GM23338 (cell line): ENCODE measurements around the gene DPF3.

Experiments
- CREB1 ChIP-seq: fragments of 250-450 bp; sonication (Bioruptor Pico); IDR thresholded peaks from 2 replicates; pipeline ENCODE4 v1.5.0; 2020; ENCODE audit warnings: low read depth, mild to moderate bottlenecking, moderate library complexity
- ETS1 ChIP-seq: IDR thresholded peaks from 2 replicates; pipeline ENCODE4 v1.6.1; 2016; ENCODE audit warnings: antibody characterized with exemption
- EZH2 ChIP-seq: fragments of 200-600 bp; sonication (generic); IDR thresholded peaks from one replicate; pipeline ENCODE4 v1.8.0; 2017; ENCODE audit warnings: antibody characterized with exemption, mild to moderate bottlenecking, low read depth; ENCODE audit not compliant: unreplicated experiment
- EZH2phosphoT487 ChIP-seq: fragments of 200-600 bp; sonication (generic); IDR thresholded peaks from one replicate; pipeline ENCODE4 v1.8.1; 2018; ENCODE audit warnings: antibody characterized with exemption; ENCODE audit not compliant: unreplicated experiment
- JUNB ChIP-seq: IDR thresholded peaks from one replicate; pipeline ENCODE4 v1.6.1; 2016; ENCODE audit warnings: antibody characterized with exemption; ENCODE audit not compliant: unreplicated experiment
- POLR2AphosphoS5 ChIP-seq: IDR thresholded peaks from 2 replicates; pipeline ENCODE4 v1.6.1; 2016; ENCODE audit warnings: antibody characterized with exemption, low read depth
- REST ChIP-seq: IDR thresholded peaks from one replicate; pipeline ENCODE4 v1.6.1; 2018; ENCODE audit warnings: antibody characterized with exemption; ENCODE audit not compliant: unreplicated experiment
- STAT1 ChIP-seq: IDR thresholded peaks from one replicate; pipeline ENCODE4 v1.6.1; 2016; ENCODE audit warnings: antibody characterized with exemption; ENCODE audit not compliant: unreplicated experiment
- ZNF114 ChIP-seq: fragments of 250-450 bp; sonication (Bioruptor Pico); IDR thresholded peaks from 2 replicates; pipeline ENCODE4 v1.5.0; 2020; ENCODE audit warnings: mild to moderate bottlenecking, moderate library complexity
- ZNF331 ChIP-seq: fragments of 250-450 bp; sonication (Bioruptor Pico); IDR thresholded peaks from 2 replicates; pipeline ENCODE4 v1.5.0; 2020; ENCODE audit warnings: low read depth, mild to moderate bottlenecking, moderate library complexity
- TF ChIP-seq, protein P1 (sequence below), 2 experiments: fragments of 200-600 bp in 1 of 2; sonication (generic) in 1 of 2; conservative IDR thresholded peaks; 2 replicates each; pipeline versions ENCODE4 v1.5.1 to v1.6.1; 2016 to 2017; ENCODE audit warnings: antibody characterized with exemption in 2 of 2, low read depth in 2 of 2, mild to moderate bottlenecking in 2 of 2, moderate library complexity in 1 of 2

GRCh38 chr14:72715215-72715849, 178.6 kb downstream of the DPF3 start:
- no peak for TF ChIP-seq POLR2AphosphoS5
- TF ChIP-seq, protein P1, sequence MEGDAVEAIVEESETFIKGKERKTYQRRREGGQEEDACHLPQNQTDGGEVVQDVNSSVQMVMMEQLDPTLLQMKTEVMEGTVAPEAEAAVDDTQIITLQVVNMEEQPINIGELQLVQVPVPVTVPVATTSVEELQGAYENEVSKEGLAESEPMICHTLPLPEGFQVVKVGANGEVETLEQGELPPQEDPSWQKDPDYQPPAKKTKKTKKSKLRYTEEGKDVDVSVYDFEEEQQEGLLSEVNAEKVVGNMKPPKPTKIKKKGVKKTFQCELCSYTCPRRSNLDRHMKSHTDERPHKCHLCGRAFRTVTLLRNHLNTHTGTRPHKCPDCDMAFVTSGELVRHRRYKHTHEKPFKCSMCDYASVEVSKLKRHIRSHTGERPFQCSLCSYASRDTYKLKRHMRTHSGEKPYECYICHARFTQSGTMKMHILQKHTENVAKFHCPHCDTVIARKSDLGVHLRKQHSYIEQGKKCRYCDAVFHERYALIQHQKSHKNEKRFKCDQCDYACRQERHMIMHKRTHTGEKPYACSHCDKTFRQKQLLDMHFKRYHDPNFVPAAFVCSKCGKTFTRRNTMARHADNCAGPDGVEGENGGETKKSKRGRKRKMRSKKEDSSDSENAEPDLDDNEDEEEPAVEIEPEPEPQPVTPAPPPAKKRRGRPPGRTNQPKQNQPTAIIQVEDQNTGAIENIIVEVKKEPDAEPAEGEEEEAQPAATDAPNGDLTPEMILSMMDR (conservative IDR thresholded peaks at IDR 0.05; ENCODE audit: low read depth in 2 of 2) = no peak
- no peak for TF ChIP-seq EZH2
- TF ChIP-seq EZH2phosphoT487 = no peak
- TF ChIP-seq CREB1 (CRISPR knock-in tag) = no peak
- TF ChIP-seq JUNB = no peak
- TF ChIP-seq REST = no peak
- no peak for TF ChIP-seq ZNF331 (CRISPR knock-in tag)
- TF ChIP-seq ETS1 = no peak
- no peak for TF ChIP-seq STAT1
- no peak for TF ChIP-seq ZNF114 (CRISPR knock-in tag)
